B cell (primary cell): ENCODE measurements around the gene TUBB2A.

ENCODE experiments used
- EZH2 ChIP-seq: IDR thresholded peaks from 2 replicates; pipeline ENCODE4 v1.6.1; 2012; ENCODE audit warnings: borderline replicate concordance, low read depth, mild to moderate bottlenecking, moderate library complexity, low read length; ENCODE audit not compliant: insufficient read depth, poor library complexity, severe bottlenecking
- TF ChIP-seq, protein P1 (sequence below): fragments of 200-600 bp; IDR thresholded peaks from one replicate; pipeline ENCODE4 v1.8.0; 2022; ENCODE audit warnings: antibody characterized with exemption, mild to moderate bottlenecking

DNA sequence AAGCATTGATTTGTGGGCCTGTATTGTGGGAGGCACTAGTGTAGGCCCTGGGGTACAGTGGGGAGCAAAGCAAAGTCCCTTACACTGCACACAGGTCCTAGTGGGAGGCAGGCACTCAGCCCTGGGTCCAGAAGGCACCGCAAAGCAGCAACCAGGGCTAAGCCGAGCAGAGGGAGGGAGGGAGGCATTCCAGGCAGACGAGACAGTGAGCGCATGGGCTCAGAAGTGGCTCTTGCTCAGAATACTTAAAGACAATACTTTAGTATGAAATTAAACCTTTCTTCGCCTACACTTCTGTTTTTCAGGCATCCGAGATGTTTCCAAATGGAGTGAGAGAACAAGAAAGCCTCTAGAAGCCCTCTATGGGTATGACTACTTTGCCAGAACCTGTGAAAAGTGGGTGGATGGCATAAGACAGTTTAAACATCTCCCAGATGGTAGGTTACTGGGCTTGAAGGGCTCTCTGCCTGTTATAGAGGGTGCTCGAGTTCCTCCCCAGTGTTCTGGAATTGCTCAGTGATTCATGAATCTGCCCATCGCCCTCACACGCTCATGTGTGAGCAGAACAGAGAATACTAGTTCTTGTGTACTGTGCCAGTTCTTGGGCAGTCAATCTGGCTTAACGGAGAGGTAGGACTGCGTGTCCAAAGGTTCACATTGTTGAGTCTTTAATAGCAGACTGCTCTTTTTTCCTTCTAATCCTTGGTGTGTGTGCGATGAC is 20.1 kb downstream of the TUBB2A start:
- TF ChIP-seq, protein P1, sequence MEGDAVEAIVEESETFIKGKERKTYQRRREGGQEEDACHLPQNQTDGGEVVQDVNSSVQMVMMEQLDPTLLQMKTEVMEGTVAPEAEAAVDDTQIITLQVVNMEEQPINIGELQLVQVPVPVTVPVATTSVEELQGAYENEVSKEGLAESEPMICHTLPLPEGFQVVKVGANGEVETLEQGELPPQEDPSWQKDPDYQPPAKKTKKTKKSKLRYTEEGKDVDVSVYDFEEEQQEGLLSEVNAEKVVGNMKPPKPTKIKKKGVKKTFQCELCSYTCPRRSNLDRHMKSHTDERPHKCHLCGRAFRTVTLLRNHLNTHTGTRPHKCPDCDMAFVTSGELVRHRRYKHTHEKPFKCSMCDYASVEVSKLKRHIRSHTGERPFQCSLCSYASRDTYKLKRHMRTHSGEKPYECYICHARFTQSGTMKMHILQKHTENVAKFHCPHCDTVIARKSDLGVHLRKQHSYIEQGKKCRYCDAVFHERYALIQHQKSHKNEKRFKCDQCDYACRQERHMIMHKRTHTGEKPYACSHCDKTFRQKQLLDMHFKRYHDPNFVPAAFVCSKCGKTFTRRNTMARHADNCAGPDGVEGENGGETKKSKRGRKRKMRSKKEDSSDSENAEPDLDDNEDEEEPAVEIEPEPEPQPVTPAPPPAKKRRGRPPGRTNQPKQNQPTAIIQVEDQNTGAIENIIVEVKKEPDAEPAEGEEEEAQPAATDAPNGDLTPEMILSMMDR = no peak
- no peak for TF ChIP-seq EZH2
